HCT116 (cell line): ENCODE measurements around the gene DHX40.

Experiments used
- CTCF ChIP-seq, 3 experiments: fragments of 200-600 bp in 1 of 3; sonication (generic) in 1 of 3; IDR thresholded peaks in 2 of 3; conservative IDR thresholded peaks in 1 of 3; 2 replicates each; pipeline ENCODE4 v1.5.1; 2012 to 2017; ENCODE audit warnings: low read depth in 2 of 3, low read length in 2 of 3, antibody characterized with exemption in 1 of 3, borderline replicate concordance in 1 of 3, control low read depth in 1 of 3, mild to moderate bottlenecking in 1 of 3, mixed read lengths in 1 of 3, mixed run types in 1 of 3, moderate library complexity in 1 of 3; ENCODE audit not compliant: insufficient read depth in 1 of 3
- EZH2 ChIP-seq: fragments of 200-600 bp; sonication (generic); IDR thresholded peaks from 2 replicates; pipeline ENCODE4 v1.6.1; 2017; ENCODE audit warnings: antibody characterized with exemption, mixed run types
- JUND ChIP-seq: IDR thresholded peaks from 2 replicates; pipeline ENCODE4 v1.6.1; 2012
- POLR2AphosphoS5 ChIP-seq: IDR thresholded peaks from 2 replicates; pipeline ENCODE4 v1.6.1; 2011; ENCODE audit warnings: mild to moderate bottlenecking, low read depth, low read length, moderate library complexity
- RAD21 ChIP-seq: IDR thresholded peaks from 2 replicates; pipeline ENCODE4 v1.6.1; 2012; ENCODE audit warnings: low read depth, mild to moderate bottlenecking
- REST ChIP-seq: IDR thresholded peaks from 2 replicates; pipeline ENCODE4 v1.6.1; 2012; ENCODE audit warnings: low read depth
- SRF ChIP-seq: IDR thresholded peaks from 2 replicates; pipeline ENCODE4 v1.6.1; 2012; ENCODE audit warnings: low read depth
- YY1 ChIP-seq: IDR thresholded peaks from 2 replicates; pipeline ENCODE4 v1.6.1; 2011; ENCODE audit warnings: low read length, low read depth, moderate library complexity, mild to moderate bottlenecking; ENCODE audit not compliant: insufficient replicate concordance; ENCODE audit errors: extremely low read depth
- ZNF274 ChIP-seq: fragments of 200-500 bp; sonication (Bioruptor generic); IDR thresholded peaks from 2 replicates; pipeline ENCODE4 v1.6.1; 2014; ENCODE audit warnings: mild to moderate bottlenecking, low read depth, low read length, inconsistent platforms

DNA sequence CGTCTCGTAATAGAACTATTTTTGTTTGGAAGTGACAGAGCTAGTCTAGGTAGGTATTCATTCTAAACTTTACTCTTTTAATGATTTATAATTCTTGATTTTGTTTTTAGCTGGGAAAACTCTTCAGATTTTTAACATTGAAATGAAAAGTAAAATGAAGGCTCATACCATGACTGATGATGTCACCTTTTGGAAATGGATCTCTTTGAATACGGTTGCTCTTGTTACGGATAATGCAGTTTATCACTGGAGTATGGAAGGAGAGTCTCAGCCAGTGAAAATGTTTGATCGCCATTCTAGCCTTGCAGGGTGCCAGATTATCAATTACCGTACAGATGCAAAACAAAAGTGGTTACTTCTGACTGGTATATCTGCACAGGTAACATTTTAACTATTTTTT, 81.9 kb downstream of the DHX40 start:
- TF ChIP-seq POLR2AphosphoS5: no peak
- no peak for TF ChIP-seq CTCF (IDR thresholded peaks at IDR 0.05 in 2 of 3, conservative IDR thresholded peaks at IDR 0.05 in 1 of 3; ENCODE audit: borderline replicate concordance in 1 of 3, insufficient read depth in 1 of 3, low read depth in 2 of 3, low read length in 2 of 3)
- TF ChIP-seq ZNF274: no peak
- TF ChIP-seq EZH2: no peak
- TF ChIP-seq SRF: no peak
- TF ChIP-seq JUND: no peak
- TF ChIP-seq RAD21: no peak
- no peak for TF ChIP-seq YY1
- TF ChIP-seq REST: no peak
